Posterior vena cava (tissue), 2 donors: Measurements from ENCODE around the gene ZRANB1. TPM values are rescaled to one million over a fixed set of nuclear protein-coding genes. Genes with fewer than 3 reads are reported as not detected.

Experiments used
- DNase-seq: peaks from one replicate; pipeline ENCODE4 v3.0.0-alpha.2; 2020; ENCODE audit warnings: low spot score
- intact Hi-C, 2 donors: fragments of 100-400 bp; cut with DNase I; formaldehyde crosslinking; loops; one replicate each; pipeline versions ENCODE4 v1.14.1 to v1.14.2; 2022 to 2023
- total RNA-seq, 2 donors: library from RNA; stranded (reverse); fragmentation: NEBNext Ultra II Directional; extraction: Animal tissue kit (Norgen Biotek cat#: 25700); gene quantifications; one replicate each; pipeline ENCODE4 v1.2.1, GENCODE V29; 2021
- donor health status: DM: yes; HTN: yes; CAD: no.
- donor health status: DM: yes; HTN: yes; CAD: no.

Gene ZRANB1
- total RNA-seq, 2 donors from 2014 or later = 19.8 to 26.9 TPM

DNA sequence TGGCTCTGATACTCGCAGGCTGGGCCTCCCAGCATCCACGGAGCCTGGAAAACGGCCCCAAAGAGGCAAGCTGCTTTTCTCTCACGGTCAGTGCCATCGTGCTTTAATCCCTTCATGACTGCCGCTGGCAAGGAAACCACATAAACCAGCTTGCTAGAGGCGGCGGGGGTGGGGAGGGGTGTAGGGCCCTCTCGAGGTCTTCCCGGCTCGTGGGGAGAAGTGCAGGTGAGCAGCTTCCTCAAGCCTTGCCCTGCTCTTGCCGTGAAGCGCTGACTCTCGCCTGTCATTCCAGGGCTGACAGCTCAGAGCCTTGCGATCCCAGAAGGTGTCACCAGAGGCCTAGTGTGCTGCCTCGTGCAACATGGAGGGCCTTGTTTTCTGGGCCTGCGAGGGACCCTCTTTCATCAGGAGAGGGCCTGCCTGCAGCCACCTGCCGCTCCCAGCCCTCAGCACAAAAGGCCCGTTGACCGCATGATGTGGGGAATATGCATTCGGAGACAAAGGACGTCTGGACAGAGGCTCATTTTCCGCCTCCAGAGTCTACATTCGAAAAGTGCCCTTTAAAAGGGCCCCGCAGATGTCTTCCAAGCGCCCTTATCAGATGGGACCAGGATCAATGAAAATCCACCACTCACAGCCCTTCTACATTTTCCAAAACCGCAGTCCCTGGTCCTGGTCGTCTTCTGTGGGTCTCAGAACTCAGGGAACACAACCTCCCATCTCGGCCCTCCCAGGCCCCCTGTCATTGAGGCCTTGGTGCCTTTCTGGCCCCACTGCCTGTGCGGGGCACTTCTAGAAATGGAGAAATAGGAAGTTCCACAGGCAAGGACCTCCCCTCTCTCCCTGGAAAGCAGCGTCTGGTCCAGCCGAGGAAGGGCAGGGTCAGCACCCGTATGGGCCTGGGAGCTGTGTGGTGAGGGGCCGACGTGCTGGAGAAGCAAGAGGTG, 58.7 kb downstream of the ZRANB1 start:
- intact Hi-C loops = loop anchor here in 1 of 2 donors (10.0 kb wide), 1 partner anchor 54 kb away; no protein-coding TSS in a partner anchor
- DNase-seq = peak; percentile 73

DNA sequence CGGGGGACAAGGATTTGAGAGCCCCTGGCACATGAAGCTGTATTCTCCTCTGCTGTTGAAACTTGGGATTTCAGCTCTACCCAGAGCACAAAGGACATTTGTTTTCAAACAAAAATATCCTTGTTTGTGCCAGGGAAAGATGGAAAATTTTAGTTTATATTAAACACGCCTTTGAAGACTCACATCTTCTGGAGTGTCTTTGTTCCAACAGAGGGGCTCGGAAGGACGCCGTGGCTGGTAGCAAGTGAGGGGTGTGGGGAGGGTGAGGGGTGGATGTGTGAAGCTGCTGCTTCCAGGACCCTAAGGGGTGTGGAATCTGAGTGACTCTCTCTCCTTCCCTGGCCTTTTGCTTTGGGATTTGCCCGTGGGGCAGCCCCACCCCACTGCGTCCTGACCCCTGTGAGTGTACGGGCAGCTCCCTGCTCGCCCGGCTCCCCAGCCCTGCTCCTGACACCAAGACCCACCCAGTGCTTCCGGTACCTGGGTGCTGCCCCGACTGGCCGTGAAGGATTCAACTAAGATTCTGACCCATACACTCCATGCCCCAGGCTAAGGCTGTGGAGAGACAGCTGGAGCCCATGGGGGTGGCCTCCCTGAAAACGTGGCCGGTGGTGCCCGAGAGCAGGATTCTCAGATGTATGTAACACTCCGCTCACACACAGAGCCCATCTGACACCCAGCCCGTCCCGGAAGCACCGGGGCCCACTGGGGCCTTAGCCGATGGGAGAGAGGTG, 59.6 kb downstream of the ZRANB1 start:
- peak; percentile 71 for DNase-seq
- intact Hi-C loops = loop anchor here in 1 of 2 donors (10.0 kb wide), 1 partner anchor 53 kb away; no protein-coding TSS in a partner anchor

DNA sequence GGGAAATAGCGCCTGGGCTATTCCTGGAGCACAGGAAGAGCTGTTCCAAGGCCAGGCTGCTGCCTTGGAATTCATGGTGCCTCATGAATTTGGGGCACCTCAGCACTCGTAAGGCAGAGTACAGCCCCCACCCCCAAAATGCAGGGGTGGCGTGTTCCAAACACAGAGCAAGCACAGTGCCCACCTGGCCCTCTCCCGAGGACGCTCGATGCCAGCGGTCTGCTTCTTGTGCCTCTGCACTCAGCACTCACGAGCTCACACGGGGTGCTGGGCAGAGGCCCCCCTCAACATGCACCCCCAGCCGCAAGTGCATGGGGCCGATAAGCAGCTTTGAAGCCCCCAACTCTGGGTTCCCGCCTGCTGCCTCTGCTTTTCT, 60.1 kb downstream of the ZRANB1 start:
- intact Hi-C loops = loop anchor here in 1 of 2 donors (10.0 kb wide), 1 partner anchor 53 kb away; no protein-coding TSS in a partner anchor
- DNase-seq = peak; percentile 68

DNA sequence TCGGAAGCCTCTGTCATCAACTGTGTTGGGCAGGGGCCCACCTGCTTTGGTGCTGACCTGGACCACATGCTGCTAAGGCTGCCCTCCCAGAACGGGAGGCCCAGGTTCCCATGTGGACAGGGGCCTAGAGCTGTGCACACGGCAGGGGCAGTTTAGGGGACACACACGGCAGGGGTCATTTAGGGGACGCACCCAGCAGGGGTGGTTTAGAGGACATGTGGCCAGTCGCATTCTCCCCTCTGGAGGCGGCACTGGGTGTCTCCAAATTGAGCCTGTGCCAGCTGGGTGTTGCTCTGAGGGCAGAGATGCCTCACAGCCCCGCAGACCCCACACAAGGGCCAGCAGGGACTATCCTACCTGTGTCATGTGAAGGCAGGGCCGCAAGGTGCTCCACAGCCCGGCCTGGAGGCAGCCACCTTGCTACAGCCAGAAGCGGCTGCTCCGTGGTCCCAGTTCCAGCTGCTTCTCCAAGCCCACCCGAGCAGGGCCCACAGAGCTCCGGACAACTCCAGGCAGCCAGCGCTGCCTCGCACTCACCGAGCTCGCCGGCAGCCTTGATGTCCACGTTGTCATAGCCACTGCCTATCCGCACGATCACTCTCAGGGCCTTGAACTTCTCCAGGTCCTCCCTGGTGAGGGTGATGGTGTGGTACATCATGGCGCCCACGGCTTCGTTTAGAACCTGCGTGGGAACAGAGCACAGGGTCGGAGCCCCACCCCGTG, 60.7 kb downstream of the ZRANB1 start:
- intact Hi-C loops = loop anchor here in 1 of 2 donors (10.0 kb wide), 1 partner anchor 52 kb away; no protein-coding TSS in a partner anchor
- DNase-seq = peak; percentile 79

DNA sequence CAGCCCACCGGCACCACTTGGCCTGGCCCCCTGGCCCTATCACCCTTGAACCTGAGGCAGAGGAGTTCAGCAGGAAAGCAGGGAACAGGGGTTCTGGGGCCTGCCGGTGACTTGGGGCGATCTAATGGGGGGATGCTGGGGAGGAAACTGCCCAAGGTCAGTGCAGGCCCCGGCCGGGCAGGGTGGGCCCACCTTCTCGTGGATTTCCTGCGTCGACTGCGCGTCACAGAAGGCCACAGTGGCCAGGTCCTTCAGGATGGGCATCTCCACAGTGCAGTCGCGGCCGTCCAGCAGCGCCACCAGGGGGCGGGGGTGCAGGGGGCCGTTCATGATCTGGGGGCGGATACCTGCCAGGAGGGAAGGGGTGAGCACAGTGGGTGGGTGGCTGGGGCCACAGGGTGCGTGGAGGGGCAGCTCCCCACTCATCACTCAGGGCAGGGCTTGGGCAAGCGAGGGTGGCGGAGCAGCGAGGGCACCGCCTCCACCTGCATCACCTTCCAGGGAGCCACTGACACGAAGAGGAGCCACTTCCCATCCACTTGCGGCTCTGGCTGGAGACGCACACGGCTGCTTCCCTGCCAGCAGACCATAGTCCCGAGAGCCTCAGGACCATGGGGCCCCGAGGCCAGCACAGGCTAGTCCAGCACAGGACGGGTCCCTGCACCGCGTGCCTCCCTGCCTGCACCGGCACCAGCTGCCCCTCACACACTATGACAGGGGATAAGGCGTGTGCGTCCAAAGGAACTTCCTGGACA, 61.4 kb downstream of the ZRANB1 start:
- intact Hi-C loops = loop anchor here in 1 of 2 donors (10.0 kb wide), 1 partner anchor 51 kb away; no protein-coding TSS in a partner anchor
- DNase-seq = peak; percentile 54

DNA sequence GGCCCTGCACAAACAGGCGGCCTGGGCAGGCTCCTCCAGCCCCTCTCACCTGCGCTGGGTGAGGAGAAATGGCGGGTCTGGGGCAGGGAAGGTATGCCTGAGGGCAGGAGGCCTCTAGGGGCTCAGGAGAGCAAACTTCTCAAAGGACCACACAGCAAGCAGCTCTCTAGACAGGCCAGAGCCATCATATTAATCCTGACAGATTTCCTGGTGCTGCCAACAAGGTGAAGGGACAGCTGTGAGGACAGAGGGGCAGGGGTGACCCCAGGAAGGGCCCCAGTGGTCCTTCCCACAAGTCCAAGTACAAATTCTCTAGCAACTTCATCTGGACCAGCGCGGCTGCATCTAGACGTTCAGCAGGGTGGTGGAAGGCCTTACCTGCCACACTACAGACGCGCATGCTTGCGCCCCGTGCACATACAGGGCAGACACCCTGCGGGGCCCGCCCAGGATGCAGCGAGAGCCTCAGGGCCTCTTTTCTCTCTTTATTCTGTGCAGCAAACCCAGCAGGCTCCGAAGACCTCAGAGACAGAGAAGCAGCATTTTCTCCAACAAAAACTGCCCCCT, 62.1 kb downstream of the ZRANB1 start:
- intact Hi-C loops = loop anchor here in 1 of 2 donors (10.0 kb wide), 1 partner anchor 51 kb away; no protein-coding TSS in a partner anchor
- DNase-seq = peak; percentile 48

DNA sequence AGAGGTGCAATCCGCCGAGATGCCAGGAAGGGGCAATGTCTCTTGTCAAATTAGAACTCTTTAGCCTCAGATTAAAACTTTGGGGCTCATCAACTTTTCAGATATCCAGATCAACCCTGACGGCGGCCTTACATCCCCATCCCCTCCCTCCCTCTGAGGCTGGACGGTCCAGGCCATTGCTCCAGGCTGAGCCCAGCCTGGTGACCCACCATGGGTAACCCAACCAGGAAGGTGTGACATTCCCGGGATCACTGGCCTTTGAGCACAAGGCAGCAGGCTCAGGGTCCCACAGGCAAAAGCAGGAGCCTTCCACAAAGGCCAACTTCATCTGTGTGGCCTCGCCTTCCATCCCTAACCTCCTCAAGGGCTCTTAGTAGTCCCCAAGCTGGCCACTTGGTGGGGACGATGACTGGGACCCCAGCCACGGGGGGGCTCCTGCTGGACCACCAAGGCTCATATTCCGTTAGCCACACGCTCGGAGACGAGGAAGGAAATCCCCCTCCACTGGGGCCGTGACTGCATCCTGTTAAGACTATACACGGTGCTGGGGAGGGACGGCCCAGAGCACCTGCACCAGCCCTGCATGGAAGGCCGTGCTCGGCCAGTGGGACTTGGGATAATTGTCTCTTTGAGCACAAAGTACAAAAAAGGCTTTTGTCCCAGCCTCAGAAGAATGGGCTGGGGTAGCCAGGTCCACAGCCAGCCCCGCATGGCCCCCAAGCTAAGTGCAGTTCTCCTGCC, 62.8 kb downstream of the ZRANB1 start:
- DNase-seq = peak; percentile 52

DNA sequence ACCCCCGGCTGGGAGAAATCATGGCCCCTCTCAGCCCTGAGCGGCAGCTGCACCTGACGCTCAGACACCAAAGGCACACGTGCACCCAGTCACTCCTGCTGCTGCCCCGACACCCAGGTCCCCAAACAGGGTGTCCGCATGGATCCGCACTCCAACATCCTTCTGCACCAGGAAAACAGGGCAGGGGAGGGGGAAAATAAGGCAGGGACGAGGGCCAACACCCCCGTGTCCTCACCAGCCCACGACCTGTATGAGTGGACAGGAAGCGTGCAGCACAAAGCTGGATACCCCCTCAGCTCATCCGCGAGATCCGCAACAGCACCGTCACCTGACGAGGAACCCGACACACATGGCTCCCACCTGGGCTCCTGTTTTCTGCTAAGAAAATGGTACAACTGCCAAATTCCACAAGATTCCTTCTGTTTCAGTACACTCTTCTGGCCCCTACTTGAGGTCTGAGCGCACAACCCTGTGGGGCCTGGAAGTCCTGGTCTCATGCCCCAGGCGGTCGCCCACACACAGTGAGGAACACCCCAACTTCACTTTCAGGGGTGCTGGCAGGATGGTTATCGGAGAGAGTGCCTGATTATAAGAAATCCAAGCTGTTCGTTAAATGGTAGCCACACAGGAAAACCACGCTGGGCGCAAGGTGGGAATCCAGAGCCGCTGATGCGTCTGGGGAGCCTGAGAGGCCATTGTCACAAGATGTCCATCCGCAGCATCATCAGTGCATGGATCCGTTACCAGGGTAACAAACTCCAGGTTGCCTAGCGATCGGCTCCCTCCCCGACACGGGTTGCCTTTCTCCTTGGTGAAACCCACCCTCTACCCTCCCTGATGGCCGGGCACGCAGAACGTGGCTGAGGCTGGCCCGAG, 63.6 kb downstream of the ZRANB1 start:
- peak; percentile 69 for DNase-seq
- intact Hi-C loops = loop anchor here in 1 of 2 donors (10.0 kb wide), 1 partner anchor 49 kb away; no protein-coding TSS in a partner anchor

More for the DNA sequence above, 62.8 kb downstream of the ZRANB1 start:
- intact Hi-C loops = loop anchor here in 1 of 2 donors (10.0 kb wide), 1 partner anchor 50 kb away; no protein-coding TSS in a partner anchor

DNA sequence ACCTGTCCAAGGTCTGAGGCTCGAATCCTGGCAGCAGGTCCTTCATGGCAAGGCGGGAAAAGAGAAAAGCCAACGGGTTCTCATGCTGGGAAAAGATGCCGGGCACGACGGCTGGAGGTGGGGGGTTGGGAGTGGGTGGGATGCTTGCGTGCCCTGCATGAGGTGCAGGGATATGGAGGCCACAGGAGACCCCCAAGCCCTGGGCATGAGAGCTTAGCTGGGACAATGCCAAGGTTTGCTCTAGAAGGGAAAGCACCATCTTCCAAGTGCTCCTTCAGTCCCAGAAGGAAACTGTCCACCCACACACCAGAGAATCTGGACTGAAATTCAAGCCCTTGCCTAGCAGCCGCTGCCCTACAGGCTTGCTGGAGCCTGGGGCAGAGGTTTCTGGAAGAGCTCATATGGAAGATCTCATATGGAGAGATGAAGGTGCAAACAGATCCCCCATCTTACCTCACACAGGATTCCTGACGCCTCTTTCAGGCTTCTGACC, 64.3 kb downstream of the ZRANB1 start:
- intact Hi-C loops = loop anchor here in 1 of 2 donors (10.0 kb wide), 1 partner anchor 49 kb away; no protein-coding TSS in a partner anchor
- peak; percentile 24 for DNase-seq

DNA sequence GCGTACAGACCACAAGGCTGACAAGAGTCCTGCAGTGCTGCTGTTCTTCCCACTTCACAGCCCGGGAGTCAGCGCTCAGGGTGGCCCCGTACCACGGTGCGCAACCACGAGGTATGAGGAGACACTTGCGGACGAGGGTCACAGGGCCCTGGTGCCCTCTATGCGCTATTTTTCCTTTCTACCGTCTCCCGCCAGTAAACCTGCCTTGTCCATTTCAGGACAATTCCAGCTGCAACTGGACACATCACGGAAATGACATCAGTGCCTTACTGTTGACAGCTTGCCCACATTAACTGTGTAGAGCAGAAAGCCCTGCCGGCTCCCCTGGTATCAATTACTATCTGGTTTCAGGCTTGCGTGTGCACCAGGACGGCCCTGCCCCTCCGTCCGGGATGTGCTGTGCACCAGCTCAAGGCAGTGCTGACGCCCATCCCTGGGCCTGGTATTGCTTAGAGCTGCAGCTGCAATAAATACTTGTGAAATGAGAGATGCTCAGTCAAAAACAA, 65.1 kb downstream of the ZRANB1 start:
- intact Hi-C loops = loop anchor here in 1 of 2 donors (10.0 kb wide), 1 partner anchor 48 kb away; no protein-coding TSS in a partner anchor

DNA sequence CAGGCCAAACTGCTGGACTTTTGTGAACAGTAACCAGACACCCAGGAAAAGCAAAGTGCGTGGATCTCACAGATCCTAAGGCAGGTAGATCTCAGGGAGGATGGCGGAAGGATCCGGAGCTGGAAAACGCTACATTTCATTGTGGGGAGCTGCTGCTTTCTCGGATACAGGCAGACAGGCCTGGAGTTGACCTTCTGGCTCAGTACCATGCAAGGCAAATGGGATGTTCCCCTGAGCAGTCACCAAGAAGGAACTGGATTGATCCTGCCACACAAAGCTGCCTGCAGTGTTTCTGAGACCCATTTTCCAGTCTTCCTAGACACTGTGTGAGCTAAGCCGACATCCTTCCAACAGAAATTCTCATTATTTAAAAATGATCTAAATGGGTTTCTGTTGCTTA, 65.5 kb downstream of the ZRANB1 start:
- peak; percentile 42 for DNase-seq
- intact Hi-C loops = loop anchor here in 1 of 2 donors (10.0 kb wide), 1 partner anchor 47 kb away; no protein-coding TSS in a partner anchor

More for the DNA sequence above, 65.1 kb downstream of the ZRANB1 start:
- peak; percentile 76 for DNase-seq

DNA sequence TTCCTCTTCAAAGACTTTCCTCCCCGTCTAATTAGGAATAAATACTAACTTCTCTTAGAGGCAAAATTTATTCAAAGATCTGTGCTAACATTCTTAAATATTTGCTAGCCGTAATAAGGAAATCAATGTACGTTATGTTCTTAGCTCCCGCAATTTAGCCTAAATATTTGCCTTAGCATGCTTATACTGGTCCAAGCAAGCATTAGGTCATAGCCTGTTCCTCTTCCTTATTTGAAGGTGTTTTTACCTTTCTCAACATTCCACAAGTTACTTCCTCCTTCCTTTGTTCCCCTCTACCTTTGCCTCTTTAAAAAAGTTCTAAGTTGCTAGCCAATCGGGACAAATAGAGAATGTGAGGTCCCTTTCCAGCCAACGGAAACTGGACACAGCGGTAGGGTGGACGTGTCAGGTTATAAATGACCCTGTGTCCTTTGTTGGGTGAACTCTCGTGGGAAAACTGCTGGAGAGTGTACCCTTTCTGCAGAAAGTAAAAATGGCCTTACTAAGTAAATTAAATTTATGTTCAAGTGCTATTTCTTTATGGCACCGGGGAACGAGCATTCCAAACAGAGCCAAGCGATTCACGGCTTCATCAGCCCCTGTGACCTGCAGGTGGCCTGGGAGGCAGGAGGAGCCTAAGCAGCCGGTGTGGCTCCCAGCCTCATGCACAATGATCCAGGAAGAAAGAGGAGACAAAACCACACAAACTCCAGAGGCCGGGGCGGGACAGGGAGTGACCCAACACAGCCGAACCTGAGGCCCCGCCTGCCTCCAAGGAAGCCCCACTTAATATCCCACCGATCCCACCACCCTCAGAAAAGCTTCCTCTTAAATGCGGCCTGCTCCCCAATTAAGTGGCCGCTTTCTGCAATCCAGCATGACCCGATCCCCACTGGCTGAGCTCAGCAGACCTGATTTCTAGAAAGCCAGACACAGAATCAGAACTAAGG, 67.0 kb downstream of the ZRANB1 start:
- peak; percentile 20 for DNase-seq
- intact Hi-C loops = loop anchor here in 1 of 2 donors (10.0 kb wide), 1 partner anchor 46 kb away; no protein-coding TSS in a partner anchor

DNA sequence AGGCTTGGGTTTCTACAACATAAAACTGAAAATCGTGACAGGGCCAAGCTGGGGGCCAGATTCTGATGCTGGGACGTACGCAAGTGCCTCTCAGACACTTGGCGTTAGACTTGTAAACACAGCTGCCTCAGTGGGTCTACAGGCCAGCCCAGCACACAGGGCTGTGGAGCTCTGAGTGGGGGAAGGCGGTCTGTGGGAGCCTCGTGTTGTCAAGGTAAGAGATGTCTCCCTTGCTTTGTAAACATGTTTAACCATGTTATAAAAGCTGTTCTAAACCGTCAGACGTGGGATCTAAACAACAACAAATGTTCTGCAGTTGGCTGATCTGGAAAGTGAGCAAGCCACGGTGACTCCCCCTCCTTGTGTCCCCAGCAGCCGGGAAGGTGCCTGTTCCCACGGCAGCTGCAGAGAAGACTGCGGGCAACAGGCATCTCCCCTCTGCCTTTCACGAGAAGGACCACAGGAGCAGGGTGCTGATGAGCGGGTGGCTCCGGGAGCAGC, 67.8 kb downstream of the ZRANB1 start:
- peak; percentile 34 for DNase-seq
- intact Hi-C loops = loop anchor here in 1 of 2 donors (10.0 kb wide), 1 partner anchor 45 kb away; no protein-coding TSS in a partner anchor

DNA sequence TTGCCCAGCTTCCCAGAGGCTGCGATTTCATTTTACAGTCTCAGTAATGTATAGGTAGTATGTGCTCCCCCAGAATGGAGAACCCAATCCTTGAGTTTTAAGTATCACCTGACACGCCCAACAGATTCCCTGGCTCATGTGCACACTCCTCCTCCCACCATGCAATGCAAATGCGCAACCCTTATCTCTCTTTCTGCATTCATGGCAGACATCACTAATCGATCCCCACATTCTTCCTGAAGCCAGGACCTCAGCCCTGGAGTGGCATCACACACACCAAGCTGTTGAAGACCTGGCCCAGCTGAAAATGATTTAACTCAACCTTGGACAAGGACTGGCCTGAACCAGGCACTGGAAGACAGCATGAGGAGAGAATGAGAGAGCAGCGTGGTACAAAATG, 68.4 kb downstream of the ZRANB1 start:
- intact Hi-C loops = no loop called here
- DNase-seq = peak; percentile 36
